DMS114 treated with DMSO at 0.1 percent for 48 hours (cell line): Measurements from ENCODE around the gene DAB2IP.

Experiments
- DNase-seq: peaks from one replicate; lab custom pipeline; 2025; ENCODE audit not compliant: unreplicated experiment; lab: John Stamatoyannopoulos, UW

The DAB2IP gene

DNA sequence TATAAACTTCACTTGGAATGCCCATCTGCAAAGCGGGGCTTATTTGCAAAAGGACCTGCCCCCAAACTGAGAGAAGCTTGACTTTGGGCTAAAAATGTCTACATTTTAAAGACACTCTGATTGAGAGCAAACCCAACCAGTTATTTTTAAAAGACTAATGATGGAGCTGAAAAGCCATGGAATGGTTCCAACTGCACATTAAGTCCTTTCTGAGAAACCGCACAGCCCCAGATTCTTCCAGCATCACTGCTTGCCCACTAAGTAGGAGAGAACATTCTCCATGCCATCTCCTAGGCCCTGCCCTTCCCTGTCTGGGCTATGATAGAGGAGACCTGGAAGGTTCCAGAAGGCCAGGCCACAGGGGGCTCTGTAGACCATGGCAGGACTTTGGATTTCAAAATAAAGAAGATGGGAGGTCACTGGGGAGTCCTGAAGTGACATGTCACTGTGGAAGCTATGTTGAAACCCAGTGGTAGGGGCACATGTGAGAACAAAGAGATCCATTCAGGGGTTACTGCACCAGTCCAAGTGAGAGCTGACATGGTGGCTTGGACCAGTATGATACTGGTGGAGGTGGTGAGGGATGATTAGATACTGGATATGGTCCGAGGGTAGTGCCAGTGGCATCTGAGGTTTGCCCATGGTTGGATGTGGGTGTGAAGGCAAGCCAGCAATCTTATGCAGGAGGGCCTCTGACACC lies 179.2 kb downstream of the DAB2IP start:
- DNase-seq: no peak

DNA sequence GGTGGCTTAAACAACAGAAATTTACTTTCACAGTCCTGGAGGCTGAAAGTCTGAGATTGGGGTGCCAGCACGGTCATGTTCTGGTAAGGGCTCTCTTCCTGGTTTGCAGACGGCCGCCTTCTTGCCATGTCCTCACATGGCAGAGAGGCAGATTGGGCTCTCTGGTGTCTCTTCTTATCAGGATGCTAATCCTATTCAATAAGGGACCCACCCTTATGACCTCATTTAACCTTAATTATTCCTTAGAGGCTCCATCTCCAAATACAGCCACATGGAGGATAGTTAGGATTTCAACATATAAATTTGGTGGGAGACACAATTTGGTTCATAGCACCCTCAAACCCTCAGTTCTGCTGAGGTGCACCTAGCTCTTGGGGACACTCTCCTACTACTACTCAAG lies 180.4 kb downstream of the DAB2IP start:
- no peak for DNase-seq

DNA sequence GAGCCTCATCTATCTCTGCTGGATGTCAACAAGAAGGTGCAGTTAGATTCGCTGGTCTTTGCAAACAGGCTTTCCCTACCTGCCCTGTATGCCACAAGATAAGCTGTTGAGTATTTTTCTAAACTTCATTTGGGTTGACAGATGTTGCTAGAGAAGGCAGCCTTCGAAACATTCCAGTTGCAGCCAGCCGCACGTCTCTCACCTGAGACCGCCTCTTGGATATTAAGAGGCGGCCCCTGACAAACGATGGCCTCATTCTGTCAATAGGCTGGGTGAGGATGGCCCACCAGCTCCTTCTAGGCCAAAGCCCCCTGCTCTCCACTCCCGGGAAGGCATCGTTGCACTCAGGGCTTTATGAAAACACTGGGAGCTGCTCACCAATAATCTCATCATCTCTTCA lies 181.6 kb downstream of the DAB2IP start:
- DNase-seq: no peak
